HEK293 (cell line): Measurements from ENCODE around the gene TBC1D8.

ENCODE experiments used
- CTCF ChIA-PET: fragments of 350-600 bp; formaldehyde crosslinking; extraction: SDS; loops from one replicate; lab custom pipeline; 2021; ENCODE audit warnings: antibody characterized with exemption; lab: Yijun Ruan, JAX
- POLR2A ChIA-PET: fragments of 300-600 bp; formaldehyde crosslinking; extraction: SDS; loops from one replicate; lab custom pipeline; 2020; ENCODE audit warnings: antibody characterized with exemption, inconsistent platforms; lab: Yijun Ruan, JAX
- H3K27ac ChIP-seq: fragments of 200-500 bp; sonication (Bioruptor generic); 2 replicates; pipeline ENCODE4 v1.5.1; 2014; ENCODE audit warnings: low read depth, low read length, control low read depth, inconsistent platforms; ENCODE audit errors: extremely low read depth
- H3K36me3 ChIP-seq, 2 experiments: fragments of 200-500 bp in 1 of 2; sonication (Bioruptor generic) in 1 of 2; 1 replicate in 1 of 2; 2 replicates in 1 of 2; pipeline ENCODE4 v1.5.1; 2014 to 2017; ENCODE audit warnings: inconsistent platforms in 2 of 2, low read length in 2 of 2; ENCODE audit not compliant: control insufficient read depth in 2 of 2, insufficient read depth in 1 of 2
- H3K4me1 ChIP-seq: fragments of 200-500 bp; sonication (Bioruptor generic); 2 replicates; pipeline ENCODE4 v1.5.1; 2014; ENCODE audit warnings: mild to moderate bottlenecking, low read length, inconsistent platforms; ENCODE audit not compliant: control insufficient read depth, insufficient read depth
- H3K4me3 ChIP-seq: 2 replicates; pipeline ENCODE4 v1.5.1; 2011; ENCODE audit warnings: low read depth, mild to moderate bottlenecking, control low read depth, low read length, moderate library complexity
- H3K9me3 ChIP-seq: fragments of 200-500 bp; sonication (Bioruptor generic); 2 replicates; pipeline ENCODE4 v1.5.1; 2014; ENCODE audit warnings: low read depth, low read length, inconsistent platforms; ENCODE audit not compliant: control insufficient read depth, insufficient read depth
- AEBP2 ChIP-seq: fragments of 450-650 bp; formaldehyde crosslinking; IDR thresholded peaks from 2 replicates; pipeline ENCODE4 v1.5.1; 2016; ENCODE audit warnings: missing biosample characterization, missing genetic modification characterization, borderline replicate concordance
- EGR2 ChIP-seq: fragments of 450-650 bp; formaldehyde crosslinking; IDR thresholded peaks from 2 replicates; pipeline ENCODE4 v1.5.1; 2016; ENCODE audit warnings: low read depth, missing biosample characterization, missing genetic modification characterization
- GFI1B ChIP-seq: fragments of 450-650 bp; formaldehyde crosslinking; IDR thresholded peaks from 2 replicates; pipeline ENCODE4 v1.5.1; 2016; ENCODE audit warnings: missing biosample characterization, missing genetic modification characterization
- GLI4 ChIP-seq: fragments of 450-650 bp; formaldehyde crosslinking; IDR thresholded peaks from 2 replicates; pipeline ENCODE4 v1.5.1; 2016; ENCODE audit warnings: missing biosample characterization, missing genetic modification characterization
- MEIS1 ChIP-seq: sonication (generic); formaldehyde crosslinking; IDR thresholded peaks from 2 replicates; pipeline ENCODE4 v1.8.1; 2022; ENCODE audit warnings: missing genetic modification reagents, mild to moderate bottlenecking, borderline replicate concordance
- PRDM6 ChIP-seq: fragments of 450-650 bp; formaldehyde crosslinking; IDR thresholded peaks from 2 replicates; pipeline ENCODE4 v1.5.1; 2017; ENCODE audit warnings: missing biosample characterization, missing genetic modification characterization
- SP2 ChIP-seq: fragments of 450-650 bp; formaldehyde crosslinking; IDR thresholded peaks from 2 replicates; pipeline ENCODE4 v1.5.1; 2016; ENCODE audit warnings: missing biosample characterization, missing genetic modification characterization
- SP3 ChIP-seq: fragments of 450-650 bp; formaldehyde crosslinking; IDR thresholded peaks from 2 replicates; pipeline ENCODE4 v1.5.1; 2016; ENCODE audit warnings: missing biosample characterization, missing genetic modification characterization
- ZBTB48 ChIP-seq: fragments of 450-650 bp; formaldehyde crosslinking; IDR thresholded peaks from 2 replicates; pipeline ENCODE4 v1.5.1; 2016; ENCODE audit warnings: missing biosample characterization, missing genetic modification characterization
- ZFHX2 ChIP-seq: fragments of 450-650 bp; formaldehyde crosslinking; conservative IDR thresholded peaks from 2 replicates; pipeline ENCODE4 v1.5.1; 2016; ENCODE audit warnings: missing biosample characterization, missing genetic modification characterization
- ZFP3 ChIP-seq: fragments of 450-650 bp; formaldehyde crosslinking; IDR thresholded peaks from 2 replicates; pipeline ENCODE4 v1.5.1; 2016; ENCODE audit warnings: low read depth, missing biosample characterization, missing genetic modification characterization
- ZNF112 ChIP-seq: fragments of 450-650 bp; formaldehyde crosslinking; IDR thresholded peaks from 2 replicates; pipeline ENCODE4 v1.5.0; 2017; ENCODE audit warnings: missing biosample characterization, missing genetic modification characterization
- ZNF132 ChIP-seq: fragments of 450-650 bp; formaldehyde crosslinking; IDR thresholded peaks from 2 replicates; pipeline ENCODE4 v1.5.1; 2017; ENCODE audit warnings: missing biosample characterization, missing genetic modification characterization, borderline replicate concordance
- ZNF24 ChIP-seq: fragments of 450-650 bp; formaldehyde crosslinking; IDR thresholded peaks from 2 replicates; pipeline ENCODE4 v1.5.1; 2016; ENCODE audit warnings: missing biosample characterization, missing genetic modification characterization
- ZNF354C ChIP-seq: fragments of 450-650 bp; formaldehyde crosslinking; IDR thresholded peaks from 2 replicates; pipeline ENCODE4 v1.5.1; 2016; ENCODE audit warnings: missing biosample characterization, missing genetic modification characterization, low read depth, borderline replicate concordance
- ZNF514 ChIP-seq: fragments of 450-650 bp; formaldehyde crosslinking; IDR thresholded peaks from 2 replicates; pipeline ENCODE4 v1.5.1; 2016; ENCODE audit warnings: missing biosample characterization, missing genetic modification characterization
- ZNF610 ChIP-seq: fragments of 450-650 bp; formaldehyde crosslinking; IDR thresholded peaks from 2 replicates; pipeline ENCODE4 v1.5.1; 2016; ENCODE audit warnings: missing biosample characterization, missing genetic modification characterization, borderline replicate concordance
- TF ChIP-seq, protein P1 (sequence below): fragments of 450-650 bp; formaldehyde crosslinking; IDR thresholded peaks from 2 replicates; pipeline ENCODE4 v1.5.1; 2016; ENCODE audit warnings: missing biosample characterization, missing genetic modification characterization

The TBC1D8 gene

DNA sequence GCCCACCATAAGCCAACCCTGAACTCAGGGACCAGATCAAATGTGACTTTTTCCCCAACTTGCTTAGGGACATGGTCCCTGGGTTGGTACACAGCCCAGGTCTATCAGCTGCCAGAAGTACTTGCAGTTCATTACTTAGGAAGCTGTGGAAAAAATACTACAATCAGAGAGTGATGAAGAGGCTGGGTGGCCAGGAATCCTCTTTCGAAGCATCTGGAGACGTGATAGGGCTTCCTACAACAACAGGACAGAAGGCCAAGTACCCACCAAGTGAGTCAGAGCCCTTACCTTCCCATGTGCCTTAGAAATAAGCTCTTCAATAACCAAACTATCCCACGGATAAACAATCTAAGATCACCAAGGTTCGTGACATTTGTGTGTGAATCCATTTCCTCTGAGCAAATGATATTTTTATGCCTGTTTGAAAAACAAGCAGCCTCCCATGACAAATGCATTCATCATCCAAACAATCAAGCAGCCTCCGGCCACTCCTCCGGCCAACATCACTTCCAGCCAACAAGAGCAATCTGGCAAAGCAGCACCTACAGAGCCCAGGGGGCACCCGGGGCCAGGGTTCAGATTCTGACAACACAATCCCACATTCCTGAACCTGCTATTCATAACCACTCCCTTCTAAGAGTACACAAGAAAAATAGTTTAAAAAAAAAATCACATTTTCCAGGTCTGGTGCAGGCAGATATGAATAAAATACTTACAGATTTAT, 26.4 kb downstream of the TBC1D8 start:
- Histone ChIP-seq H3K4me1 (peaks cover 16% of the 10 kb centered on the region), H3K36me3 (no peaks in the 10 kb centered on the region), H3K27ac (no peak overlapping the region), H3K9me3 (no peaks in the 10 kb centered on the region), H3K4me3 (no peak overlapping the region)
- TF ChIP-seq SP2 (no peak), ZFHX2 (tag by site-specific recombination) (peak; percentile 23; the same call in 1 of the 2 replicates), ZBTB48 (tag by site-specific recombination) (0 out of 2 replicates have a peak, but pooled peaks have one; percentile 37), ZNF132 (no peak), AEBP2 (tag by site-specific recombination) (no peak), ZNF112 (no peak), EGR2 (tag by site-specific recombination) (0 out of 2 replicates have a peak, but pooled peaks have one; percentile 15), PRDM6 (no peak), ZNF354C (no peak)
- CTCF ChIA-PET = interaction anchor here (0.5 to 1.2 kb wide), 5 partner anchors 15 to 88 kb away, joined by 3 to 4 read pairs (median 3); no protein-coding TSS in a partner anchor
- POLR2A ChIA-PET = no interaction called here

DNA sequence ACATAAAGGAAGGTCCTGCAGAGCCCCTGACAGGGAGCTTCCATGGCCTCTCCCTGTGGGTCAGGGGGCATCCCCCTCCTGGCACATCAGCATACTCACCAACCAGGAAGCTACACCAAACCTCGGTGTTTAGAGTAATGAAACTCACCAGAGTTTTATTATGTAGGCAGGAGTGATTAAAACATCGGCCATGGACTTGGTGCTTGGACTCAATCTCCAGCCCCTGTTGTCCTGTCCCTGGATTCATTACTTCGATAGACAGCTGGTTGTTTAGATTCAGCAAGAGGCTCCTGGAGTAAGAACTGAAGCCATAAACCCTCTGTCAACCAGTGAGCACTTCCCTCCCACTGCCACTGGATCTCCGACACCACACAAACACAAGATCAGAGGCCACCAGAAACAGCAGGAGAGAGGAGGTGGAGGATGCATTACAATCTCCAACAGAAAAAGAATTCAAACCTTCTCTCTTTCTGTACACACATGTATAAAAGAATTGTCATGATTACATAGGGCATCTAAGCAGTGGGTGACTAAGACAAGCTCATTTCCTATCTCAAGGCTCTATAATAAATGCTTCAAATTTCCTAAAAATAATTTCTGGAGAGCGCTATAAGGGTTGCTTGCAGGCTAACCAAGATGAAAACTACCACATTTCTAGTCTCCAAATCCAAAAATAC, 27.2 kb downstream of the TBC1D8 start:
- no peak overlapping the region for H3K4me3 ChIP-seq
- TF ChIP-seq, protein P1, sequence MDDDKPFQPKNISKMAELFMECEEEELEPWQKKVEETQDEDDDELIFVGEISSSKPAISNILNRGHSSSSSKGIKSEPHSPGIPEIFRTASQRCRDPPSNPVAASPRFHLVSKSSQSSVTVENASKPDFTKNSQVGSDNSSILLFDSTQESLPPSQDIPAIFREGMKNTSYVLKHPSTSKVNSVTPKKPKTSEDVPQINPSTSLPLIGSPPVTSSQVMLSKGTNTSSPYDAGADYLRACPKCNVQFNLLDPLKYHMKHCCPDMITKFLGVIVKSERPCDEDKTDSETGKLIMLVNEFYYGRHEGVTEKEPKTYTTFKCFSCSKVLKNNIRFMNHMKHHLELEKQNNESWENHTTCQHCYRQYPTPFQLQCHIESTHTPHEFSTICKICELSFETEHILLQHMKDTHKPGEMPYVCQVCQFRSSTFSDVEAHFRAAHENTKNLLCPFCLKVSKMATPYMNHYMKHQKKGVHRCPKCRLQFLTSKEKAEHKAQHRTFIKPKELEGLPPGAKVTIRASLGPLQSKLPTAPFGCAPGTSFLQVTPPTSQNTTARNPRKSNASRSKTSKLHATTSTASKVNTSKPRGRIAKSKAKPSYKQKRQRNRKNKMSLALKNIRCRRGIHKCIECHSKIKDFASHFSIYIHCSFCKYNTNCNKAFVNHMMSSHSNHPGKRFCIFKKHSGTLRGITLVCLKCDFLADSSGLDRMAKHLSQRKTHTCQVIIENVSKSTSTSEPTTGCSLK (tag by site-specific recombination) = no peak
- TF ChIP-seq GLI4 (tag by site-specific recombination) (no peak), MEIS1 (CRISPR knock-in tag) (no peak), ZFP3 (tag by site-specific recombination) (no peak), ZNF610 (tag by site-specific recombination) (no peak), ZNF24 (tag by site-specific recombination) (no peak), SP3 (tag by site-specific recombination) (no peak), GFI1B (tag by site-specific recombination) (no peak), ZNF514 (no peak)
- no peak overlapping the region for H3K27ac ChIP-seq
- POLR2A ChIA-PET = no interaction called here
- no peaks in the 10 kb centered on the region for H3K36me3 ChIP-seq
- H3K4me1 ChIP-seq = peaks cover 16% of the 10 kb centered on the region
- H3K9me3 ChIP-seq = no peaks in the 10 kb centered on the region
- CTCF ChIA-PET = interaction anchor here (0.7 to 1.5 kb wide), 3 partner anchors 28 to 81 kb away, joined by 3 to 5 read pairs (median 3); no protein-coding TSS in a partner anchor
